ENCODE results near the gene SUOX. TPM values are rescaled to one million over a fixed set of nuclear protein-coding genes. Genes with fewer than 3 reads are reported as not detected.
"Not testable (repeated sequence)": the region's sequence is repeated elsewhere in the genome, so short reads cannot be mapped to it uniquely, and the experiment has no call there.

SUOX gene
- total RNA-seq, 1 donor from 2014 or later: 15.5 TPM

DNA sequence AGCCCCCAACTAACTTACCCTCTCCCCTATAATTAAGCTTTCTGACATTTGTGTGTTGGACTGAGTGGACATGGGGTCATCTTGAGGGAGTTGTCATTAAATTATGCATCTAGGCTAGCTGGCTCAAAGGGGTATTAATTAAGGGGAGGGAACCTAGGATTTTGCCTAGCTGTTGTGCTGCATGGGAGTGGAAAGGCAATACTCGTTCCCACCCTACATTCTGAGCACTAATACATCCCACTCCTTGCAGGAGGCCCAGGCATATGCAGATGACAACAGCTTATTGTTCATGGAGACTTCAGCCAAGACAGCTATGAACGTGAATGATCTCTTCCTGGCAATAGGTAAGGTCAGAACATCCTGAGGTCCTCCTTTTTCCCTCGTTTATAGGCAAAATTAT lies 6.0 kb upstream of the SUOX start:
- TF ChIP-seq, protein P1, sequence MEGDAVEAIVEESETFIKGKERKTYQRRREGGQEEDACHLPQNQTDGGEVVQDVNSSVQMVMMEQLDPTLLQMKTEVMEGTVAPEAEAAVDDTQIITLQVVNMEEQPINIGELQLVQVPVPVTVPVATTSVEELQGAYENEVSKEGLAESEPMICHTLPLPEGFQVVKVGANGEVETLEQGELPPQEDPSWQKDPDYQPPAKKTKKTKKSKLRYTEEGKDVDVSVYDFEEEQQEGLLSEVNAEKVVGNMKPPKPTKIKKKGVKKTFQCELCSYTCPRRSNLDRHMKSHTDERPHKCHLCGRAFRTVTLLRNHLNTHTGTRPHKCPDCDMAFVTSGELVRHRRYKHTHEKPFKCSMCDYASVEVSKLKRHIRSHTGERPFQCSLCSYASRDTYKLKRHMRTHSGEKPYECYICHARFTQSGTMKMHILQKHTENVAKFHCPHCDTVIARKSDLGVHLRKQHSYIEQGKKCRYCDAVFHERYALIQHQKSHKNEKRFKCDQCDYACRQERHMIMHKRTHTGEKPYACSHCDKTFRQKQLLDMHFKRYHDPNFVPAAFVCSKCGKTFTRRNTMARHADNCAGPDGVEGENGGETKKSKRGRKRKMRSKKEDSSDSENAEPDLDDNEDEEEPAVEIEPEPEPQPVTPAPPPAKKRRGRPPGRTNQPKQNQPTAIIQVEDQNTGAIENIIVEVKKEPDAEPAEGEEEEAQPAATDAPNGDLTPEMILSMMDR (IDR thresholded peaks at IDR 0.05): no peak
- no peak for TF ChIP-seq POLR2A (IDR thresholded peaks at IDR 0.05)
- TF ChIP-seq POLR2AphosphoS5 (IDR thresholded peaks at IDR 0.05; ENCODE audit: insufficient read depth in 1 of 2, low read depth in 1 of 2): no peak
- H3K36me3 ChIP-seq: peaks cover 0 to 84% of the 10 kb centered on the region in 2 donors
- intact Hi-C loops (cut with DNase I): no loop called here
- no peaks in the 10 kb centered on the region for H3K27me3 ChIP-seq
- H3K9me3 ChIP-seq: no peaks in the 10 kb centered on the region
- H3K4me1 ChIP-seq: no peaks in the 10 kb centered on the region
- H3K27ac ChIP-seq: no peak overlapping the region
- DNase-seq (ENCODE audit: extremely low spot score in 2 of 2): no peak
- no peak overlapping the region for H3K4me3 ChIP-seq

DNA sequence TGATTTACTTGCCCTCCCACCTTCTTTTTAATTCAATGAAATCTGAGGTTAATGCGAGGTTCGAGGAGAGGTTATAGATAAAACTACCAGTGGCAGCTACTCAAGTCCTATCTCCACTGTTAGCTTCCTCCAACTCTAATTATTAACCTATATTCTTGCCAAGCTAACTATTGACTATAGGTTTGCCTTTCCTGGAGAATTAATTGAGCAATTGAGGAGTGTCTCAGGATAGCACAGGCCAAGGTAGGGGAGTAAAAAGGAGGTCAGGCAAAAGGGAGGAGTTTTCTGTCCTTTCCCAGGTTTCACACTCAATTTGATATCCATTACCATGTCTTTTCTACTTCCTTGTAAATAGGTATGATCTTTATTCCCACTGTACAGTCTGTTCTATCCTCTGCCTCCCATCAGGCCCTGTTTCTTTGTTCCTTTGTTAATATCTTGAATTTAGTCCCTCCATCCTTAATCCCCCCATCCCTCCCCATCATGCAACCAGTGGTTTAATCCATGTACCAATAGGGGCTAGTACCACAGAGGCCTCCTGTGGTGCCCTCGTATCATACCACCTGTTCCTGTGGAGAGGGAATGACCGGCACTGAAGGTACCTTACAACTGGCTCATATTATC lies 3.7 kb upstream of the SUOX start:
- Histone ChIP-seq H3K27ac (no peak overlapping the region), H3K27me3 (no peaks in the 10 kb centered on the region), H3K4me1 (peaks cover 15% of the 10 kb centered on the region), H3K9me3 (no peaks in the 10 kb centered on the region), H3K36me3 (peaks cover 0 to 62% of the 10 kb centered on the region in 2 donors), H3K4me3 (no peak overlapping the region)
- no peak for DNase-seq (ENCODE audit: extremely low spot score in 2 of 2)
- TF ChIP-seq, protein P1 (IDR thresholded peaks at IDR 0.05): no peak
- TF ChIP-seq POLR2A (IDR thresholded peaks at IDR 0.05) (no peak), POLR2AphosphoS5 (IDR thresholded peaks at IDR 0.05; ENCODE audit: insufficient read depth in 1 of 2, low read depth in 1 of 2) (no peak)
- intact Hi-C loops (cut with DNase I): no loop called here

DNA sequence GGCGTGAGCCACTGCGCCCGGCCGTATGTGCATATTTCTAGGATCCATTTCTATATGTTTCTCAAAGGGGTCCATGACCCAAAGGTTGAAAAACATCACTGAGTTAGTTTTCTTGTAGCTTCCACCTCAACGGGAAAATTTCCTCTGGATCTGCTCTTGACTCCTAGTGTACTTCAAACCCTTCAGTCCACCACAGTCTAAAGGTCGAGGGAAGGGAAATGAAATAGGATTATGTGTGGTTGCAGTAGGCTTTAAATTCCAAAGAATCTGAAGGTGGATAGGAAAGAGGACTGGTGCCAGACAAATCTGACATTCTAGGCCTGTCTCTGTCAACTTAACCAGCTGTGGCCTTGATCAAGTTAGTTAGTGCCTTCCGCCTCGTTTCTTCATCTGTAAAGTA lies 1.7 kb upstream of the SUOX start:
- intact Hi-C loops (cut with DNase I): no loop called here

DNA sequence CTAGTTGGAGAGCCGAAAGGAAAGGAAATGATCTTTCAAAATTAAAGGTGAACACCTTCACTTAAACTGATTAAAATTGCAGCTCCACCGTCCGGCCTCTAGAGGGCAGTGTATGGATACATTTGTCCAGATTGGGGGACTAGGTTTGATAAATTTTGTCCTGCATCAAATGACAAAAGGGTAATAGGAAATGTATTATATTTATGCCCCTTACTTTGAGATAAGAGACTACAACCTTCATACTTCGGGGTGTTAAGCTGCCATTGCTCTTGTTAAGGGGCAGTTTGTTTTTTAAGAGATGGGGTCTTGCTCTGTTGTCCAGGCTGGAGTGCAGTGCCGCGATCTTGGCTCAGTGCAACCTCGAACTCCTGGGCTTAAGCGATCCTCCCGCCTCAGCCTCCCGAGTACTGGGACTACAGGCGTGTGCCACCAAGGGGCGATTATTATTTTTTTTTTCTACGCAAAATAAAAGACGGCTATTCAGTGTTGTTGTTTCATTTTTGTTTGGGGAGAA lies 818 bp upstream of the SUOX start:
- Histone ChIP-seq H3K36me3 (peaks cover 0 to 36% of the 10 kb centered on the region in 2 donors), H3K27me3 (no peaks in the 10 kb centered on the region), H3K4me1 (peaks cover 16% of the 10 kb centered on the region), H3K4me3 (peak overlapping the region; percentile 65 to 68), H3K9me3 (no peaks in the 10 kb centered on the region), H3K27ac (peak overlapping the region; percentile 76)
- intact Hi-C loops (cut with DNase I): loop anchor here (2.0 kb wide), 1 partner anchor 45 kb away; the partner anchor contains the start of gene RPS26
- DNase-seq (ENCODE audit: extremely low spot score in 2 of 2): no peak
- TF ChIP-seq, protein P1 (IDR thresholded peaks at IDR 0.05): peak; percentile 55 to 71 (median 57)
- TF ChIP-seq POLR2AphosphoS5 (IDR thresholded peaks at IDR 0.05; ENCODE audit: insufficient read depth in 1 of 2, low read depth in 1 of 2) (peak in 1 of 2 donors; percentile 52), POLR2A (IDR thresholded peaks at IDR 0.05) (no peak)

More for the DNA sequence above, 1.7 kb upstream of the SUOX start:
- Histone ChIP-seq H3K36me3 (peaks cover 0 to 45% of the 10 kb centered on the region in 2 donors), H3K9me3 (no peaks in the 10 kb centered on the region), H3K27ac (no peak overlapping the region), H3K27me3 (no peaks in the 10 kb centered on the region), H3K4me1 (peaks cover 16% of the 10 kb centered on the region), H3K4me3 (no peak overlapping the region)
- no peak for DNase-seq (ENCODE audit: extremely low spot score in 2 of 2)
- TF ChIP-seq, protein P1 (IDR thresholded peaks at IDR 0.05): no peak
- TF ChIP-seq POLR2AphosphoS5 (IDR thresholded peaks at IDR 0.05; ENCODE audit: insufficient read depth in 1 of 2, low read depth in 1 of 2): no peak
- TF ChIP-seq POLR2A (IDR thresholded peaks at IDR 0.05): no peak

DNA sequence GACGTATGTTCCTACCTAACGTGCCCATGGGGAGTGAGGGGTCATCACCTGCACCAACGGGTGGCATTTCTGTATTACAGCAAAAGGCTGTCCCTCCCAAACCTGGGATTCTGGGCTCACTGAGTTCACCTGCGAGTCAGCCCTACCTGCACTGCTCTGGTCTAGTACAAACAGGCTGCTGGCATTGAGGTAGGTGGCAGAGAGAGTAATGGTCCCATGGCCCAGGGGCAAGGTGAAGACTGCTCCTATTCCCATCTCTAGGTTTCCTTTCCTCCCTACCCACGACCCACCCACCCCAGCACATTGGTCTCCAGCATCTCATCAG lies 421 bp downstream of the SUOX start:
- peak overlapping the region; percentile 76 for H3K27ac ChIP-seq
- TF ChIP-seq, protein P1 (IDR thresholded peaks at IDR 0.05): no peak
- TF ChIP-seq POLR2A (IDR thresholded peaks at IDR 0.05) (no peak), POLR2AphosphoS5 (IDR thresholded peaks at IDR 0.05; ENCODE audit: insufficient read depth in 1 of 2, low read depth in 1 of 2) (no peak)
- H3K4me3 ChIP-seq: peak overlapping the region; percentile 65 to 68
- peaks cover 16% of the 10 kb centered on the region for H3K4me1 ChIP-seq
- no peaks in the 10 kb centered on the region for H3K27me3 ChIP-seq
- H3K36me3 ChIP-seq: peaks cover 0 to 23% of the 10 kb centered on the region in 2 donors
- intact Hi-C loops (cut with DNase I): loop anchor here (2.0 kb wide), 1 partner anchor 43 kb away; the partner anchor contains the start of gene RPS26
- H3K9me3 ChIP-seq: no peaks in the 10 kb centered on the region
- no peak for DNase-seq (ENCODE audit: extremely low spot score in 2 of 2)

DNA sequence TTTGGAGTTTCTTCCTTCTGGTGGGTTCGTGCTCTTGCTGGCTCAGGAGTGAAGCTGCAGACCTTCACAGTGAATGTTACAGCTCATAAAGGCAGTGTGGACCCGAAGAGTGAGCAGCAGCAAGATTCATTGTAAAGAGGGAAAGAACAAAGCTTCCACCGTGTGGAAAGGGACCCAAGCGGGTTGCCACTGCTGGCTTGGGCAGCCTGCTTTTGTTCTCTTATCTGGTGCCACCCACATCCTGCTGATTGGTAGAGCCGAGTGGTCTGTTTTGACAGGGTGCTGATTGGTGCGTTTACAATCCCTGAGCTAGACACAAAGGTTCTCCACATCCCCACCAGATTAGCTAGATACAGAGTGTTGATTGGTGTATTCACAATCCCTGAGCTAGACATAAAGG lies 2.4 kb downstream of the SUOX start:
- intact Hi-C loops (cut with DNase I); H3K9me3 ChIP-seq; DNase-seq (ENCODE audit: extremely low spot score in 2 of 2); H3K27ac ChIP-seq; H3K27me3 ChIP-seq; H3K4me3 ChIP-seq: not testable (repeated sequence)
- Histone ChIP-seq H3K4me1 (peaks cover 16% of the 10 kb centered on the region), H3K36me3 (peaks cover 0 to 21% of the 10 kb centered on the region in 2 donors)

DNA sequence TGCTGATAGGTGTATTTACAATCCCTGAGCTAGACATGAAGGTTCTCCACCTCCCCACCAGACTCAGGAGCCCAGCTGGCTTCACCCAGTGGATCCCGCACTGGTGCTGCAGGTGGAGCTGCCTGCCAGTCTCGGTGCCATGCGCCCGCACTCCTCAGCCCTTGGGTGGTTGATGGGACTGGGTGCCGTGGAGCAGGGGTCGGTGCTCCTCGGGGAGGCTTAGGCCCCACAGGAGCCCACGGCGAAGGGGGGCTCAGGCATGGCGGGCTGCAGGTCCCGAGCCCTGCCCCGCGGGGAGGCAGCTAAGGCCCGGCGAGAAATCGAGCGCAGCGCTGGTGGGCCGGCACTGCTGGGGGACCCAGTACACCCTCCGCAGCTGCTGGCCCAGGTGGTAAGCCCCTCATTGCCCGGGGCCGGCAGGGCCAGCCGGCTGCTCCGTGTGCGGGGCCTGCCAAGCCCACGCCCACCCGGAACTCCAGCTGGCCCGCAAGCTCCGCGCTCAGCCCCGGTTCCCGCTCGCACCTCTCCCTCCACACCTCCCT lies 3.0 kb downstream of the SUOX start:
- Histone ChIP-seq H3K36me3 (peaks cover 0 to 18% of the 10 kb centered on the region in 2 donors), H3K4me1 (peaks cover 16% of the 10 kb centered on the region)
- DNase-seq (ENCODE audit: extremely low spot score in 2 of 2); H3K27me3 ChIP-seq; H3K27ac ChIP-seq; H3K9me3 ChIP-seq; H3K4me3 ChIP-seq; intact Hi-C loops (cut with DNase I): not testable (repeated sequence)

All from vagina (tissue), 2 donors.